H1 (cell line): ENCODE results near the gene CRPPA. TPM values are rescaled to one million over a fixed set of nuclear protein-coding genes. Genes with fewer than 3 reads are reported as not detected.

Experiments
- KDM4A ChIP-seq: IDR thresholded peaks from one replicate; pipeline ENCODE4 v1.7.1; 2012; ENCODE audit warnings: low read depth, mild to moderate bottlenecking, moderate library complexity, low read length, inconsistent platforms; ENCODE audit not compliant: severe bottlenecking
- RAD21 ChIP-seq, 2 experiments: IDR thresholded peaks in 1 of 2; conservative IDR thresholded peaks in 1 of 2; 2 replicates each; pipeline ENCODE4 v1.6.1; 2011; ENCODE audit warnings: low read depth in 2 of 2, low read length in 2 of 2, improper control_type of control experiment in 1 of 2, inconsistent platforms in 1 of 2, mild to moderate bottlenecking in 1 of 2, moderate library complexity in 1 of 2
- RNF2 ChIP-seq: fragments of 200-900, 300-1000 bp; sonication (generic); IDR thresholded peaks from 2 replicates; pipeline ENCODE4 v1.7.1; 2016; ENCODE audit warnings: borderline replicate concordance, low read depth, mild to moderate bottlenecking, antibody characterized with exemption, low read length; ENCODE audit not compliant: poor library complexity, severe bottlenecking; ENCODE audit errors: missing control alignments
- TAF1 ChIP-seq: IDR thresholded peaks from 2 replicates; pipeline ENCODE4 v1.6.1; 2011; ENCODE audit warnings: mild to moderate bottlenecking, low read depth, low read length
- polyA plus RNA-seq, 7 experiments: library from polyadenylated mRNA; depleted of rRNA in 3 of 7; stranded (reverse) in 5 of 7; unstranded in 2 of 7; fragments of >200 nt in 5 of 7; fragments of 200-250 nt in 2 of 7; gene quantifications; 1 replicate in 5 of 7; 2 replicates in 1 of 7; 4 replicates in 1 of 7; pipeline versions ENCODE4 v1.2.1 to v1.2.3, GENCODE V29; 2011 to 2013; ENCODE audit warnings: missing spikeins in 2 of 7, mixed read lengths in 2 of 7
- total RNA-seq: library from RNA; stranded (reverse); fragmentation: NEBNext Ultra II Directional; extraction: Animal tissue kit (Norgen Biotek cat#: 25700); gene quantifications from 2 replicates; pipeline ENCODE4 v1.2.1, GENCODE V29; 2021

The CRPPA gene
- total and polyA plus RNA-seq, 2 of the 8 experiments (the other 6 are each of a cell fraction or from before 2014, with no cell fraction given) = 0.23 to 0.39 TPM

GRCh38 chr7:16423761-16424160, 2.4 kb upstream of the CRPPA start (continued):
- no peak for TF ChIP-seq RAD21 (IDR thresholded peaks at IDR 0.05 in 1 of 2, conservative IDR thresholded peaks at IDR 0.05 in 1 of 2; ENCODE audit: low read depth in 2 of 2, low read length in 2 of 2)
- TF ChIP-seq RNF2 = no peak
- TF ChIP-seq TAF1 = no peak
- no peak for TF ChIP-seq KDM4A
- TF ChIP-seq, all 59 proteins: peak for 0
